ENCODE measurements around the gene ELOVL2. TPM values are rescaled to one million over a fixed set of nuclear protein-coding genes. Genes with fewer than 3 reads are reported as not detected.

Gene ELOVL2
- polyA plus RNA-seq, 1 donor (not counting 4 experiments of a cell fraction or from before 2014, with no cell fraction given): 0.05 TPM

- Histone ChIP-seq H3K4me2 (ENCODE audit: control insufficient read depth, extremely low read depth, insufficient read depth, low read depth, low read length) (no peak overlapping the region), H2AFZ (ENCODE audit: control insufficient read depth, low read length) (no peak overlapping the region), H3K9ac (ENCODE audit: control insufficient read depth, extremely low read depth, insufficient read depth, low read length) (no peak overlapping the region), H3K27ac (ENCODE audit: control insufficient read depth, insufficient read depth, low read length) (no peak overlapping the region), H4K20me1 (ENCODE audit: control insufficient read depth, extremely low read depth, insufficient read depth, low read length) (no peaks in the 10 kb centered on the region), H3K4me1 (ENCODE audit: control insufficient read depth, extremely low read depth, insufficient read depth, low read length) (peaks cover 5% of the 10 kb centered on the region), H3K9me3 (ENCODE audit: control insufficient read depth, low read depth, low read length) (no peaks in the 10 kb centered on the region), H3K79me2 (ENCODE audit: control insufficient read depth, insufficient read depth, low read length) (no peaks in the 10 kb centered on the region), H3K36me3 (ENCODE audit: control insufficient read depth in 2 of 2, extremely low read depth in 1 of 2, insufficient read depth in 2 of 2, low read length in 2 of 2) (no peaks in the 10 kb centered on the region), H3K27me3 (ENCODE audit: control insufficient read depth, extremely low read depth, insufficient read depth, low read length) (no peaks in the 10 kb centered on the region), H3K9me1 (ENCODE audit: control insufficient read depth, extremely low read depth, insufficient read depth, low read length) (no peaks in the 10 kb centered on the region), H3K4me3 (ENCODE audit: control insufficient read depth in 2 of 3, extremely low read depth in 1 of 3, insufficient read depth in 2 of 3, low read depth in 1 of 3, low read length in 3 of 3) (no peak overlapping the region)
- no peak for DNase-seq (ENCODE audit: low read depth, low spot score)
- no peak for FAIRE-seq
- TF ChIP-seq, protein P1, sequence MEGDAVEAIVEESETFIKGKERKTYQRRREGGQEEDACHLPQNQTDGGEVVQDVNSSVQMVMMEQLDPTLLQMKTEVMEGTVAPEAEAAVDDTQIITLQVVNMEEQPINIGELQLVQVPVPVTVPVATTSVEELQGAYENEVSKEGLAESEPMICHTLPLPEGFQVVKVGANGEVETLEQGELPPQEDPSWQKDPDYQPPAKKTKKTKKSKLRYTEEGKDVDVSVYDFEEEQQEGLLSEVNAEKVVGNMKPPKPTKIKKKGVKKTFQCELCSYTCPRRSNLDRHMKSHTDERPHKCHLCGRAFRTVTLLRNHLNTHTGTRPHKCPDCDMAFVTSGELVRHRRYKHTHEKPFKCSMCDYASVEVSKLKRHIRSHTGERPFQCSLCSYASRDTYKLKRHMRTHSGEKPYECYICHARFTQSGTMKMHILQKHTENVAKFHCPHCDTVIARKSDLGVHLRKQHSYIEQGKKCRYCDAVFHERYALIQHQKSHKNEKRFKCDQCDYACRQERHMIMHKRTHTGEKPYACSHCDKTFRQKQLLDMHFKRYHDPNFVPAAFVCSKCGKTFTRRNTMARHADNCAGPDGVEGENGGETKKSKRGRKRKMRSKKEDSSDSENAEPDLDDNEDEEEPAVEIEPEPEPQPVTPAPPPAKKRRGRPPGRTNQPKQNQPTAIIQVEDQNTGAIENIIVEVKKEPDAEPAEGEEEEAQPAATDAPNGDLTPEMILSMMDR (optimal IDR thresholded peaks at IDR 0.05 in 1 of 3, IDR thresholded peaks at IDR 0.05 in 1 of 3, conservative IDR thresholded peaks at IDR 0.05 in 1 of 3; ENCODE audit: extremely low read depth in 1 of 3, insufficient read depth in 2 of 3, low read length in 3 of 3): no peak
- TF ChIP-seq EZH2 (IDR thresholded peaks at IDR 0.05; ENCODE audit: low read length): no peak
- dilution Hi-C loops (cut with MboI; ENCODE audit: extremely low pct_ligation_motif_present, low sequenced_read_pairs): loop anchor here (25.0 kb wide), 1 partner anchor 99 kb away; no protein-coding TSS in a partner anchor
Observed at GRCh38 chr6:10963113-10963512, 81.0 kb downstream of the ELOVL2 start.

GRCh38 chr6:10962673-10963072 is 81.4 kb downstream of the ELOVL2 start:
- H3K27me3 ChIP-seq (ENCODE audit: control insufficient read depth, extremely low read depth, insufficient read depth, low read length): no peaks in the 10 kb centered on the region
- dilution Hi-C loops (cut with MboI; ENCODE audit: extremely low pct_ligation_motif_present, low sequenced_read_pairs): loop anchor here (25.0 kb wide), 1 partner anchor 100 kb away; no protein-coding TSS in a partner anchor
- no peak for DNase-seq (ENCODE audit: low read depth, low spot score)
- no peak overlapping the region for H3K4me3 ChIP-seq (ENCODE audit: control insufficient read depth in 2 of 3, extremely low read depth in 1 of 3, insufficient read depth in 2 of 3, low read depth in 1 of 3, low read length in 3 of 3)
- H3K9me1 ChIP-seq (ENCODE audit: control insufficient read depth, extremely low read depth, insufficient read depth, low read length): no peaks in the 10 kb centered on the region
- TF ChIP-seq, protein P1 (optimal IDR thresholded peaks at IDR 0.05 in 1 of 3, IDR thresholded peaks at IDR 0.05 in 1 of 3, conservative IDR thresholded peaks at IDR 0.05 in 1 of 3; ENCODE audit: extremely low read depth in 1 of 3, insufficient read depth in 2 of 3, low read length in 3 of 3): no peak
- TF ChIP-seq EZH2 (IDR thresholded peaks at IDR 0.05; ENCODE audit: low read length): no peak
- no peak for FAIRE-seq
- H3K79me2 ChIP-seq (ENCODE audit: control insufficient read depth, insufficient read depth, low read length): no peaks in the 10 kb centered on the region
- H2AFZ ChIP-seq (ENCODE audit: control insufficient read depth, low read length): no peak overlapping the region
- H3K27ac ChIP-seq (ENCODE audit: control insufficient read depth, insufficient read depth, low read length): no peak overlapping the region
- peaks cover 5% of the 10 kb centered on the region for H3K4me1 ChIP-seq (ENCODE audit: control insufficient read depth, extremely low read depth, insufficient read depth, low read length)
- no peak overlapping the region for H3K9ac ChIP-seq (ENCODE audit: control insufficient read depth, extremely low read depth, insufficient read depth, low read length)
- H3K36me3 ChIP-seq (ENCODE audit: control insufficient read depth in 2 of 2, extremely low read depth in 1 of 2, insufficient read depth in 2 of 2, low read length in 2 of 2): no peaks in the 10 kb centered on the region
- H3K9me3 ChIP-seq (ENCODE audit: control insufficient read depth, low read depth, low read length): no peaks in the 10 kb centered on the region
- H3K4me2 ChIP-seq (ENCODE audit: control insufficient read depth, extremely low read depth, insufficient read depth, low read depth, low read length): no peak overlapping the region
- no peaks in the 10 kb centered on the region for H4K20me1 ChIP-seq (ENCODE audit: control insufficient read depth, extremely low read depth, insufficient read depth, low read length)
